D721Med (cell line): Measurements from ENCODE around the gene RARS2.
"Not testable (repeated sequence)": the region's sequence is repeated elsewhere in the genome, so short reads cannot be mapped to it uniquely, and the experiment has no call there.

ENCODE experiments used
- DNase-seq: peaks from one replicate; pipeline ENCODE4 v3.0.0; 2011; ENCODE audit warnings: low spot score; ENCODE audit not compliant: insufficient read length
- FAIRE-seq: peaks from 2 replicates; lab custom pipeline; 2011; peaks lifted over from hg19 to GRCh38; lab: Jason Lieb, UNC
- CTCF ChIP-seq: IDR thresholded peaks from 2 replicates; pipeline ENCODE4 v1.5.1; 2012; ENCODE audit warnings: mild to moderate bottlenecking, control low read depth; ENCODE audit not compliant: insufficient read depth; ENCODE audit errors: missing control alignments

The RARS2 gene

GRCh38 chr6:87628424-87628823, 38.6 kb upstream of the RARS2 start:
- FAIRE-seq (peak; percentile 41), DNase-seq (no peak)
- TF ChIP-seq CTCF: no peak

- no peak for DNase-seq
- TF ChIP-seq CTCF: no peak
- FAIRE-seq: no peak
Measured at GRCh38 chr6:87623248-87623647, 33.5 kb upstream of the RARS2 start.

- FAIRE-seq (no peak), DNase-seq (no peak)
- TF ChIP-seq CTCF: no peak
Measured at GRCh38 chr6:87618531-87618930, 28.7 kb upstream of the RARS2 start.

GRCh38 chr6:87617405-87617804, 27.6 kb upstream of the RARS2 start:
- FAIRE-seq: no peak
- DNase-seq: no peak
- no peak for TF ChIP-seq CTCF

GRCh38 chr6:87613018-87613417, 23.2 kb upstream of the RARS2 start:
- not testable (repeated sequence) for FAIRE-seq, DNase-seq

- DNase-seq (no peak), FAIRE-seq (no peak)
- TF ChIP-seq CTCF: no peak
Measured at GRCh38 chr6:87608802-87609201, 19.0 kb upstream of the RARS2 start.

GRCh38 chr6:87606199-87606598, 16.4 kb upstream of the RARS2 start:
- DNase-seq: no peak
- no peak for TF ChIP-seq CTCF
- FAIRE-seq: no peak

GRCh38 chr6:87600576-87600975, 10.8 kb upstream of the RARS2 start:
- FAIRE-seq (no peak), DNase-seq (no peak)
- no peak for TF ChIP-seq CTCF
